ENCODE measurements around the gene MUC16.

Gene MUC16

DNA sequence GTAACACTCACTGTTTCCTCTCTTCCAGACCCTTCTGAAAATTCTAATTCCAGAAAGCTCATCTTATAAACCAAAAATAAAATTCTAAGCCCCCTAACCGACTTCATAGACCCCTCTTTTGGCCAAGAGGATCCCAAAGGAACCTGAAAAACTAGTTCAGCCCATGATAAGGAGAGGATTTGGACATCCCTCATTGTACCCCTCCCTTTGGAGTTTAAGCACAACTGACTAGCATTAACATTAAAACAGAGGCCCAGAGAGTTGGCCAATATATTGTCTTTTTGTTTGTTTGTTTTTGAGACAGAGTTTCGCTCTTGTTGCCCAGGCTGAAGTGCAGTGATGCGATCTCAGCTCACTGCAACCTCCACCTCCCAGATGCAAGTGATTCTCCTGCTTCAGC, 34.2 kb upstream of the MUC16 start:
- TF ChIP-seq, protein P1, sequence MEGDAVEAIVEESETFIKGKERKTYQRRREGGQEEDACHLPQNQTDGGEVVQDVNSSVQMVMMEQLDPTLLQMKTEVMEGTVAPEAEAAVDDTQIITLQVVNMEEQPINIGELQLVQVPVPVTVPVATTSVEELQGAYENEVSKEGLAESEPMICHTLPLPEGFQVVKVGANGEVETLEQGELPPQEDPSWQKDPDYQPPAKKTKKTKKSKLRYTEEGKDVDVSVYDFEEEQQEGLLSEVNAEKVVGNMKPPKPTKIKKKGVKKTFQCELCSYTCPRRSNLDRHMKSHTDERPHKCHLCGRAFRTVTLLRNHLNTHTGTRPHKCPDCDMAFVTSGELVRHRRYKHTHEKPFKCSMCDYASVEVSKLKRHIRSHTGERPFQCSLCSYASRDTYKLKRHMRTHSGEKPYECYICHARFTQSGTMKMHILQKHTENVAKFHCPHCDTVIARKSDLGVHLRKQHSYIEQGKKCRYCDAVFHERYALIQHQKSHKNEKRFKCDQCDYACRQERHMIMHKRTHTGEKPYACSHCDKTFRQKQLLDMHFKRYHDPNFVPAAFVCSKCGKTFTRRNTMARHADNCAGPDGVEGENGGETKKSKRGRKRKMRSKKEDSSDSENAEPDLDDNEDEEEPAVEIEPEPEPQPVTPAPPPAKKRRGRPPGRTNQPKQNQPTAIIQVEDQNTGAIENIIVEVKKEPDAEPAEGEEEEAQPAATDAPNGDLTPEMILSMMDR (IDR thresholded peaks at IDR 0.05): no peak

DNA sequence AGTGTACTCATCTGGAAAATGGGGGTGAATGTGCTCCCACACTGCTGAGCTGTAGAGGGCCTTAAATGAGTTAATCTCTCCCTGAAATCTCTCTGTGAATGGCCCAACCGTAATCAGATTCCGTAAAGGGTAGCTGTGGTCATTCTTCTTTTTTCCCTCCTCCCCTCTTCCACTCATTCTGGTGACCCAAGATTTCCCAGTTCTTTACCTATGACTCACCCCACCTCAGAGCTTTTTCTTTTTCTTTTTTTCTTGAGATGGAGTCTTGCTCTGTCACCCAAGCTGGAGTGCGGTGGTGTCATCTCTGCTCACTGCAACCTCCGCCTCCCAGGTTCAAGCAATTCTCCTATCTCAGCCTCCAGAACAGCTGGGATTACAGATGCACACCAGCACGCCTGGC, 33.3 kb upstream of the MUC16 start:
- TF ChIP-seq, protein P1 (IDR thresholded peaks at IDR 0.05): no peak

DNA sequence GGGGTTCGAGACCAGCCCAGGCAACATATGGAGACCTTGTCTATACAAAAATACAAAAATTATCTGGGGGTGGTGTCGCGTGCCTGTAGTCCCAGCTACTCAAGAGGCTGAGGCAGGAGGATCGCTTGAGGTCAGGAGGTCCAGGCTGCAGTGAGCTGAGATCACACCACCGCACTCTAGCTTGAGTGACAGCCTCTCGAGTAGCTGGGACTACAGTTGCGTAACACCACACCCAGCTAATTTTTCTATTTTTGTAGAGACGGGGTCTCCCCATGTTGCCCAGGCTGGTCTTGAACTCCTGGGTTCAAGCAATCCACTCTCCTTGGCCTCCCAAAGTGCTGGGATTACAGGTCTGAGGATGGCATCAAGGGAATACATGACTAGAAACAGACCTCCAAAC, 30.8 kb upstream of the MUC16 start:
- TF ChIP-seq, protein P1 (IDR thresholded peaks at IDR 0.05): no peak

DNA sequence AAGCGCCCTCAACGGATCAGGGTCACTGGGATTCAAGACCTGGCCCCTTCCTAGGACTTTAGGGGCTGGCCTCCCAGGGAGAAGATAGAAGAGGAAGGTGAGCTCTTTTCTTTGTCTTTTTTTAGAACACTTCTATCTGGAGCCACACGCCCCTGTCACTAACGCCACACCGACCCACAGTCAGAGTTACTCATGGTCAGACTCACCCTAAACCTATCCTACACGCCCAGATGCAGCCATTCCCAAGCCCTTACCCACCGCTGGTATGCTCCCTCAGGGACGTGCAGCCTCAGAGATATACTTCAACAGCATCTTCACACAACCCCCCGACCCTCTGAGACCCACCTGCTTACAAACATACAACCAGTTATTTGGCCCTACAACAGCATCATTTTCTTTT, 29.9 kb upstream of the MUC16 start:
- TF ChIP-seq, protein P1 (IDR thresholded peaks at IDR 0.05): no peak

DNA sequence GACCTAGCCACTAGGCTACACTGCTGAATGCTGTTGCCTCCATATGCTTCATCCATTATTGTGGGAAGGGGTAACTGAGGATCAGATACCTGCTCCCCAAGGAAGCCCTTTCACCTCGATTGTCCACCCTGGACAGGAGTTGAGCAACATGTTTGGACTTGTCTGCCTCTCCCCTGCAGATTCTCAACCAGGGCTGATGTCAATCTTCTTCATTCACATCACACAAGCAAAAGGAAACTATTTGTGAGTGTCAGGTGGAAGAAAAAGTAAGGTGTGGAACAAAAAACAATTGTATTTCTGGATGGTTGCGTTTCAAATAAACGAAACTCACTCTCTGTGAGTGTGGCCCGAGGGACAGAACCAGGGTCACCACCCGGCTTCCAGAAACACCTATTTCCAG, 29.5 kb upstream of the MUC16 start:
- TF ChIP-seq, protein P1 (IDR thresholded peaks at IDR 0.05): no peak

DNA sequence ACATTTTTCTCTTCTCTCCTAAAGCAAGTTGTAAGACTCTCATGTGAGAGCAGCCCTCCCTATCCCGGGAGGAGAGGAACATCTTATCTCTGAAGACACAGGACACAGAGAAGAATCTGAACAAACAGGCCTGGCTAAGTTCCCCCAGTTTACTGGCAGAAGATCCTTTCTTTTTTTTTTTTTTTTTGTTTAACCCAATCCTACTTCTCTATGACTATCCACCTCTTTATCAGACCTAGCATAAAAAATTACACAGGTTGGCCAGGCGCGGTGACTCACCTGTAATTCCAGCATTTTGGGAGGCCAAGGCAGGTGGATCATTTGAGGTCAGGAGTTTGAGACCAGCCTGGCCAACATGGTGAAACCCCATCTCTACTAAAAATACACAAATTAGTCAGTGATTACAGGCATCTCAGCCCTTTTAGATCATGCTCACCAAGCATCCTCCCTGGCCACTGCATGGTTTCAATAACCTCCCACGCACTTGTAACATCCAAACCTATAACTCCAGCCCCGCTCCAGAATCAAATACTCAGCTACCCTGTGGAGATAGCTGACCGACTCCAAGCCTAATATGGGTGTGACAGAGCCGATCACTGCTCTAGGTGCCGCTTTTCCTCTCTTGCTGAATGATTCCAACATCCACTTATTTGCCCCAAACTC, 27.3 kb upstream of the MUC16 start:
- TF ChIP-seq, protein P1 (IDR thresholded peaks at IDR 0.05): no peak

DNA sequence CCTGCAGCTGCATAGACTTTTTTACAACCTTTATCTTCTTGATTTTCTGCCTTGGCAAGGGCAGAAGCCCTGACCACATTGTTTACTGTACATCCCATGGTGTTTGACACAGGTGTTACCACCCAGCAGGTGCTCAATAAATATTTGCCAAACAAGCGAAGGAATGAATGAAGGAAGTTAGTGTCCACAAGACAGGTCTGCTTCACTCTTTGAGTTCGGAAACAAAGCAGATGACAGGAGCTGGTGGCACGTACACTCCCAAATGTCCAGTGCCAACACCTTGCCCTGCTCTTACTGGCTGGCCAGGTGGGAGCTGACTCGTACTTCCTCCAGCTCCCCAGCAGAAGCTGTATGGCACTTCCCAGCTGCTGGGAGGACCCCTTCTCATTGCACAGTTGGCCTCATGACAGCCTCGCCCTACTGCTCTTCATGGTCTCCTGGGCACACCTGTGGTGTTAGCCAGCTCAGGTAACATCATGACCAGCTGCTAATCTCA, 22.0 kb upstream of the MUC16 start:
- TF ChIP-seq, protein P1 (IDR thresholded peaks at IDR 0.05): no peak
